Measurements from ENCODE around the gene PLEKHG3. TPM values are rescaled to one million over a fixed set of nuclear protein-coding genes. Genes with fewer than 3 reads are reported as not detected.

The PLEKHG3 gene
- total RNA-seq, 2 experiments from 2014 or later = not detected

DNA sequence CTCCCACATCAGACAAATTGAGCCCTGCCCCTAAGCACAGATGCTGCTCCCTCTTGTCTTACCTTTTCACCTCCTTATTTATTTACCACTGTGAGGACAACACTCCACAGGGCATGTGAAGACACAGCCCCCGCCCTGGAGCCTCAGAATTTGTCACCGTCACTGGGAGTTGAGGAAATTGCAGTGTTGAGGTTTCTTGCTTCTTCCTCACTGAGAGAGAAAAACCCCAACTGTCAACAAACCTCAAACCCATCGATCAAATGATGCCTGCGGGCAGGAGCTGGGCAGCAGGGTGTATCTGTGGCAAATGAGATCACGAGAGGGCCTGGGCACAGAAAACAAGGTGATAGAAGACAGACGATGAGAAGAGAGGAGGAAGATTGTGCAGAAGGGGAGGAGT is 30.5 kb upstream of the PLEKHG3 start:
- no peaks in the 10 kb centered on the region for H3K9me2 ChIP-seq (ENCODE audit: insufficient read depth, low read length)
- no peak overlapping the region for H3K4me3 ChIP-seq (ENCODE audit: low read depth, low read length, poor library complexity, severe bottlenecking)
- H3K4me2 ChIP-seq (ENCODE audit: low read length) = no peak overlapping the region
- no peak overlapping the region for H3K27ac ChIP-seq (ENCODE audit: low read depth, low read length, poor library complexity, severe bottlenecking)
- H3K4me1 ChIP-seq (ENCODE audit: insufficient read depth, low read length, poor library complexity, severe bottlenecking) = no peaks in the 10 kb centered on the region
- no peak overlapping the region for H2AFZ ChIP-seq (ENCODE audit: low read length)
- no peaks in the 10 kb centered on the region for H4K20me1 ChIP-seq (ENCODE audit: insufficient read depth, low read length)
- BruUV-seq (replicated peaks) = no TSS peak
- H3K9me3 ChIP-seq (ENCODE audit: low read length) = no peaks in the 10 kb centered on the region
- ChIA-PET POLR2A (no interaction called here), CTCF (ENCODE audit: unreplicated experiment) (interaction anchor here (0.7 kb wide), 1 partner anchor 400 kb away, joined by 4 read pairs; no protein-coding TSS in a partner anchor)
- H3K36me3 ChIP-seq (ENCODE audit: insufficient read depth, low read length) = no peaks in the 10 kb centered on the region
- TF ChIP-seq EZH2phosphoT487 (IDR thresholded peaks at IDR 0.05; ENCODE audit: borderline replicate concordance, low read depth, low read length) = no peak
- TF ChIP-seq, protein P1, sequence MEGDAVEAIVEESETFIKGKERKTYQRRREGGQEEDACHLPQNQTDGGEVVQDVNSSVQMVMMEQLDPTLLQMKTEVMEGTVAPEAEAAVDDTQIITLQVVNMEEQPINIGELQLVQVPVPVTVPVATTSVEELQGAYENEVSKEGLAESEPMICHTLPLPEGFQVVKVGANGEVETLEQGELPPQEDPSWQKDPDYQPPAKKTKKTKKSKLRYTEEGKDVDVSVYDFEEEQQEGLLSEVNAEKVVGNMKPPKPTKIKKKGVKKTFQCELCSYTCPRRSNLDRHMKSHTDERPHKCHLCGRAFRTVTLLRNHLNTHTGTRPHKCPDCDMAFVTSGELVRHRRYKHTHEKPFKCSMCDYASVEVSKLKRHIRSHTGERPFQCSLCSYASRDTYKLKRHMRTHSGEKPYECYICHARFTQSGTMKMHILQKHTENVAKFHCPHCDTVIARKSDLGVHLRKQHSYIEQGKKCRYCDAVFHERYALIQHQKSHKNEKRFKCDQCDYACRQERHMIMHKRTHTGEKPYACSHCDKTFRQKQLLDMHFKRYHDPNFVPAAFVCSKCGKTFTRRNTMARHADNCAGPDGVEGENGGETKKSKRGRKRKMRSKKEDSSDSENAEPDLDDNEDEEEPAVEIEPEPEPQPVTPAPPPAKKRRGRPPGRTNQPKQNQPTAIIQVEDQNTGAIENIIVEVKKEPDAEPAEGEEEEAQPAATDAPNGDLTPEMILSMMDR (conservative IDR thresholded peaks at IDR 0.05; ENCODE audit: low read length) = no peak
- no peak for DNase-seq (ENCODE audit: low spot score)
- no peaks in the 10 kb centered on the region for H3K79me2 ChIP-seq (ENCODE audit: insufficient read depth, low read depth, low read length)
- intact Hi-C loops (cut with micrococcal nuclease; ENCODE audit: unreplicated experiment) = no loop called here

DNA sequence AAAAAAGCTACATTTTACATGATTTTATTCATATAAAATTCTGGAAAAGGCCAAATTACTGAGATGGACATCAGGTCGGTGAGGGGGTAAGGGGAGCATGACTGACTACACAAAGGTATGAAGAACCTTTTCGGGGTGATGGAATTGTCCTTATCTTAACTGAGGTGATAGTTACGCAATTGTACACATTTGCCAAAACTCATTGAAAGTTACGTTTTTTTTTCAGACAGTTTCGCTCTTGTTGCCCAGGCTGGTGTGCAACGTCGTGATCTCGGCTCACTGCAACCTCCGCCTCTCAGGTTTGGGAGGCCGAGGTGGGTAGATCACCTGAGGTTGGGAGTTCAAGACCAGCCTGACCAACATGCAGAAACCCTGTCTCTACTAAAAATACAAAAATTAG is 29.4 kb upstream of the PLEKHG3 start:
- Histone ChIP-seq H3K4me1 (ENCODE audit: insufficient read depth, low read length, poor library complexity, severe bottlenecking) (no peaks in the 10 kb centered on the region), H2AFZ (ENCODE audit: low read length) (no peak overlapping the region), H3K79me2 (ENCODE audit: insufficient read depth, low read depth, low read length) (no peaks in the 10 kb centered on the region), H4K20me1 (ENCODE audit: insufficient read depth, low read length) (no peaks in the 10 kb centered on the region), H3K27ac (ENCODE audit: low read depth, low read length, poor library complexity, severe bottlenecking) (no peak overlapping the region), H3K4me3 (ENCODE audit: low read depth, low read length, poor library complexity, severe bottlenecking) (no peak overlapping the region), H3K36me3 (ENCODE audit: insufficient read depth, low read length) (no peaks in the 10 kb centered on the region), H3K4me2 (ENCODE audit: low read length) (no peak overlapping the region), H3K9me2 (ENCODE audit: insufficient read depth, low read length) (no peaks in the 10 kb centered on the region), H3K9me3 (ENCODE audit: low read length) (no peaks in the 10 kb centered on the region)
- POLR2A ChIA-PET = no interaction called here
- BruUV-seq (replicated peaks) = no TSS peak
- CTCF ChIA-PET (ENCODE audit: unreplicated experiment) = interaction anchor here (0.5 kb wide), 1 partner anchor 217 kb away, joined by 3 read pairs; no protein-coding TSS in a partner anchor
- no peak for TF ChIP-seq EZH2phosphoT487 (IDR thresholded peaks at IDR 0.05; ENCODE audit: borderline replicate concordance, low read depth, low read length)
- intact Hi-C loops (cut with micrococcal nuclease; ENCODE audit: unreplicated experiment) = no loop called here
- no peak for DNase-seq (ENCODE audit: low spot score)

DNA sequence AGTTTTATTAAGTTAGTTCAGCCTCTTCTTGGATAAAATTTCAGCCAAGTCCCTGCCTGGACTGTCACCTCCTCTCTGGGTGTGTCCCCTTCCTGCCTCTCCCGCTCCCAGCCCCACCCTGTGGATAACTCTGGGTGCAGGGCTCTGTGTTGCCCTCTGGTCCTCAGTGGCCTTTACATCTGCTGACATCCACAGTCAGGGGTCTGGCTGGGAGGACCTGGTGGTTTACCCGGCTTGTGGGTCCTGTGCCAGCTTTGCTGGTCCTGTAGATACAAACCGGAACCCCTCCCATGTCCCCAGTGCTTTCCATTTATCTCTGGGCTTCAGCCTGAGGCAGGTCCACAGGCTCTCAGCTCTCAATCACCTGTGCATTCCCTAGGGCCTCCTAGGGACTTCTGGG is 28.9 kb upstream of the PLEKHG3 start:
- Histone ChIP-seq H4K20me1 (ENCODE audit: insufficient read depth, low read length) (no peaks in the 10 kb centered on the region), H3K9me3 (ENCODE audit: low read length) (no peaks in the 10 kb centered on the region), H3K27ac (ENCODE audit: low read depth, low read length, poor library complexity, severe bottlenecking) (no peak overlapping the region), H3K4me2 (ENCODE audit: low read length) (no peak overlapping the region), H3K9me2 (ENCODE audit: insufficient read depth, low read length) (no peaks in the 10 kb centered on the region), H3K36me3 (ENCODE audit: insufficient read depth, low read length) (no peaks in the 10 kb centered on the region), H3K4me1 (ENCODE audit: insufficient read depth, low read length, poor library complexity, severe bottlenecking) (no peaks in the 10 kb centered on the region), H3K4me3 (ENCODE audit: low read depth, low read length, poor library complexity, severe bottlenecking) (no peak overlapping the region), H3K79me2 (ENCODE audit: insufficient read depth, low read depth, low read length) (no peaks in the 10 kb centered on the region), H2AFZ (ENCODE audit: low read length) (no peak overlapping the region)
- DNase-seq (ENCODE audit: low spot score) = no peak
- POLR2A ChIA-PET = no interaction called here
- CTCF ChIA-PET (ENCODE audit: unreplicated experiment) = no interaction called here
- BruUV-seq (replicated peaks) = no TSS peak
- intact Hi-C loops (cut with micrococcal nuclease; ENCODE audit: unreplicated experiment) = no loop called here
- TF ChIP-seq EZH2phosphoT487 (IDR thresholded peaks at IDR 0.05; ENCODE audit: borderline replicate concordance, low read depth, low read length) = no peak
- TF ChIP-seq, protein P1 (conservative IDR thresholded peaks at IDR 0.05; ENCODE audit: low read length) = no peak

Measured in OCI-LY7 (cell line).